Right lobe of liver (tissue), 6 donors: Measurements from ENCODE around the gene LHPP. TPM values are rescaled to one million over a fixed set of nuclear protein-coding genes. Genes with fewer than 3 reads are reported as not detected.

Source experiments
- ATAC-seq, 4 donors: fragments of 200-7000 bp; cut with Tn5 transposase; one replicate each; pipeline ENCODE4 v1.9.1; 2020; ENCODE audit warnings: mild to moderate bottlenecking in 4 of 4, moderate library complexity in 4 of 4
- DNase-seq, 3 donors: peaks; one replicate each; pipeline ENCODE4 v3.0.0-alpha.2; 2020
- H3K27ac ChIP-seq, 3 donors: fragments of 200-600 bp; one replicate each; pipeline ENCODE4 v1.8.0; 2022
- H3K27me3 ChIP-seq, 2 donors: fragments of 200-600 bp; one replicate each; pipeline ENCODE4 v1.8.0; 2022
- H3K36me3 ChIP-seq, 4 donors: fragments of 200-600 bp; sonication (generic) in 1 of 4; one replicate each; pipeline versions ENCODE4 v1.5.1 to v1.8.0; 2017 to 2022; ENCODE audit warnings: control low read depth in 1 of 4
- H3K4me1 ChIP-seq, 4 donors: fragments of 200-600 bp; sonication (generic) in 1 of 4; one replicate each; pipeline versions ENCODE4 v1.5.1 to v1.8.0; 2017 to 2022; ENCODE audit warnings: control low read depth in 1 of 4
- H3K4me3 ChIP-seq, 3 donors: fragments of 200-600 bp; one replicate each; pipeline ENCODE4 v1.8.0; 2022
- H3K9me3 ChIP-seq, 4 donors: fragments of 200-600 bp; sonication (generic) in 1 of 4; one replicate each; pipeline versions ENCODE4 v1.5.1 to v1.8.0; 2017 to 2022; ENCODE audit warnings: control low read depth in 1 of 4
- CTCF ChIP-seq, 4 donors: fragments of 200-600 bp in 3 of 4; fragments of 450-650 bp in 1 of 4; IDR thresholded peaks; one replicate each; pipeline versions ENCODE4 v1.5.1 to v1.8.0; 2016 to 2022; ENCODE audit warnings: antibody characterized with exemption in 4 of 4, mild to moderate bottlenecking in 2 of 4
- POLR2A ChIP-seq: fragments of 450-650 bp; IDR thresholded peaks from one replicate; pipeline ENCODE4 v1.6.1; 2017; ENCODE audit warnings: antibody characterized with exemption, mild to moderate bottlenecking
- WGBS: methylation state at CpG from one replicate; pipeline ENCODE4 v1.1.6; 2018; ENCODE audit warnings: low coverage, low lambda C conversion rate; ENCODE audit not compliant: insufficient coverage; ENCODE audit errors: missing lambda C conversion rate; 5-methylcytosine and 5-hydroxymethylcytosine counted together
- intact Hi-C, 2 donors: fragments of 100-400 bp; cut with DNase I; formaldehyde crosslinking; loops; one replicate each; pipeline versions ENCODE4 v1.11.2 to v1.14.1; 2022
- total RNA-seq, 6 experiments: library from RNA; depleted of rRNA in 2 of 6; stranded (reverse); fragments of >200 nt in 2 of 6; fragmentation: NEBNext Ultra II Directional in 3 of 6; extraction: Animal tissue kit (Norgen Biotek cat#: 25700) in 3 of 6; gene quantifications; one replicate each; pipeline versions ENCODE4 v1.1.0 to v1.2.4, GENCODE V29; 2016 to 2023
- donor health status: DM: no; HTN: yes; CAD: no.
- donor health status: DM: no; HTN: no; CAD: no.
- donor health status: DM: no; HTN: no; CAD: no.
- donor health status: DM: no; HTN: yes; CAD: no.
- donor health status: DM: no; HTN: yes; CAD: no.

Gene LHPP
- total RNA-seq, 6 experiments from 2014 or later = 19.3 to 56.3 (median 36.3) TPM

GRCh38 chr10:124497196-124497881 is 35.7 kb downstream of the LHPP start:
- DNase-seq (no peak), ATAC-seq (no peak)
- Histone ChIP-seq H3K27ac (no peak overlapping the region), H3K9me3 (no peaks in the 10 kb centered on the region), H3K4me3 (no peak overlapping the region), H3K4me1 (no peaks in the 10 kb centered on the region), H3K36me3 (no peaks in the 10 kb centered on the region), H3K27me3 (no peaks in the 10 kb centered on the region)
- WGBS = 85% methylated on average over 12 of the region's 15 CpGs
- TF ChIP-seq POLR2A (no peak), CTCF (IDR thresholded peaks at IDR 0.05) (no peak)
- intact Hi-C loops = no loop called here

- Histone ChIP-seq H3K4me1 (no peaks in the 10 kb centered on the region), H3K36me3 (no peaks in the 10 kb centered on the region), H3K4me3 (no peak overlapping the region), H3K27ac (no peak overlapping the region), H3K27me3 (no peaks in the 10 kb centered on the region), H3K9me3 (no peaks in the 10 kb centered on the region)
- TF ChIP-seq POLR2A = no peak
- TF ChIP-seq CTCF (IDR thresholded peaks at IDR 0.05) = no peak
- DNase-seq (no peak), ATAC-seq (no peak)
- WGBS = 84% methylated on average over 4 of the region's 8 CpGs
- intact Hi-C loops = no loop called here
Observed at GRCh38 chr10:124498056-124498455, 36.4 kb downstream of the LHPP start.

GRCh38 chr10:124500757-124501156 is 39.1 kb downstream of the LHPP start:
- H3K4me1 ChIP-seq = no peaks in the 10 kb centered on the region
- no peaks in the 10 kb centered on the region for H3K9me3 ChIP-seq
- H3K27ac ChIP-seq = no peak overlapping the region
- no peaks in the 10 kb centered on the region for H3K27me3 ChIP-seq
- no peak overlapping the region for H3K4me3 ChIP-seq
- ATAC-seq (no peak), DNase-seq (no peak)
- TF ChIP-seq CTCF (IDR thresholded peaks at IDR 0.05) = no peak
- no peak for TF ChIP-seq POLR2A
- H3K36me3 ChIP-seq = no peaks in the 10 kb centered on the region
- intact Hi-C loops = no loop called here
- WGBS = 85% methylated on average over 3 of the region's 3 CpGs

- ATAC-seq (no peak), DNase-seq (no peak)
- H3K27me3 ChIP-seq = no peaks in the 10 kb centered on the region
- no peak overlapping the region for H3K27ac ChIP-seq
- intact Hi-C loops = no loop called here
- no peaks in the 10 kb centered on the region for H3K36me3 ChIP-seq
- 85% methylated on average over 4 of the region's 11 CpGs for WGBS
- no peaks in the 10 kb centered on the region for H3K4me1 ChIP-seq
- TF ChIP-seq CTCF (IDR thresholded peaks at IDR 0.05) (no peak), POLR2A (no peak)
- no peaks in the 10 kb centered on the region for H3K9me3 ChIP-seq
- no peak overlapping the region for H3K4me3 ChIP-seq
Observed at GRCh38 chr10:124504711-124505110, 43.1 kb downstream of the LHPP start.

- 82% methylated on average over 2 of the region's 2 CpGs for WGBS
- no peaks in the 10 kb centered on the region for H3K27me3 ChIP-seq
- H3K27ac ChIP-seq = no peak overlapping the region
- no peaks in the 10 kb centered on the region for H3K36me3 ChIP-seq
- H3K4me3 ChIP-seq = no peak overlapping the region
- no peak for ATAC-seq
- TF ChIP-seq POLR2A (no peak), CTCF (IDR thresholded peaks at IDR 0.05) (no peak)
- DNase-seq = no peak
- no peaks in the 10 kb centered on the region for H3K9me3 ChIP-seq
- intact Hi-C loops = no loop called here
- H3K4me1 ChIP-seq = no peaks in the 10 kb centered on the region
Observed at GRCh38 chr10:124505279-124505678, 43.7 kb downstream of the LHPP start.
